SK-N-SH (cell line): Measurements from ENCODE around the gene GAS7.

Experiments used
- CHD2 ChIP-seq: fragments of 150-350 bp; IDR thresholded peaks from 2 replicates; pipeline ENCODE4 v1.6.1; 2018; ENCODE audit warnings: low read length; ENCODE audit not compliant: partially characterized antibody
- CTCF ChIP-seq: fragments of 200-600 bp; sonication (generic); IDR thresholded peaks from 2 replicates; pipeline ENCODE4 v1.6.1; 2017; ENCODE audit warnings: antibody characterized with exemption, mild to moderate bottlenecking, moderate library complexity
- IRF3 ChIP-seq: fragments of 150-350 bp; IDR thresholded peaks from 2 replicates; pipeline ENCODE4 v1.6.1; 2016; ENCODE audit warnings: mild to moderate bottlenecking, low read depth, low read length
- MAX ChIP-seq: IDR thresholded peaks from 2 replicates; pipeline ENCODE4 v1.4.0; 2012; ENCODE audit warnings: low read depth
- RCOR1 ChIP-seq: fragments of 150-350 bp; IDR thresholded peaks from 2 replicates; pipeline ENCODE4 v1.6.1; 2017; ENCODE audit warnings: antibody characterized with exemption, low read length
- SIN3A ChIP-seq: IDR thresholded peaks from 2 replicates; pipeline ENCODE4 v1.6.1; 2012; ENCODE audit warnings: low read depth, mild to moderate bottlenecking, low read length, moderate library complexity, borderline replicate concordance
- USF2 ChIP-seq: fragments of 150-350 bp; IDR thresholded peaks from 2 replicates; pipeline ENCODE4 v1.6.1; 2017; ENCODE audit warnings: antibody characterized with exemption, low read length, low read depth, borderline replicate concordance

GRCh38 chr17:10103712-10104111 is 94.7 kb downstream of the GAS7 start:
- TF ChIP-seq SIN3A (no peak), CTCF (no peak), IRF3 (no peak), MAX (no peak), RCOR1 (no peak), CHD2 (no peak), USF2 (no peak)
